HG03139 (cell line): Measurements from ENCODE around the gene DOLK.

Experiments
- ATAC-seq: cut with Tn5 transposase; IDR thresholded peaks from one replicate; pipeline ENCODE4 v1.9.1; 2021; ENCODE audit not compliant: unreplicated experiment

Gene DOLK

DNA sequence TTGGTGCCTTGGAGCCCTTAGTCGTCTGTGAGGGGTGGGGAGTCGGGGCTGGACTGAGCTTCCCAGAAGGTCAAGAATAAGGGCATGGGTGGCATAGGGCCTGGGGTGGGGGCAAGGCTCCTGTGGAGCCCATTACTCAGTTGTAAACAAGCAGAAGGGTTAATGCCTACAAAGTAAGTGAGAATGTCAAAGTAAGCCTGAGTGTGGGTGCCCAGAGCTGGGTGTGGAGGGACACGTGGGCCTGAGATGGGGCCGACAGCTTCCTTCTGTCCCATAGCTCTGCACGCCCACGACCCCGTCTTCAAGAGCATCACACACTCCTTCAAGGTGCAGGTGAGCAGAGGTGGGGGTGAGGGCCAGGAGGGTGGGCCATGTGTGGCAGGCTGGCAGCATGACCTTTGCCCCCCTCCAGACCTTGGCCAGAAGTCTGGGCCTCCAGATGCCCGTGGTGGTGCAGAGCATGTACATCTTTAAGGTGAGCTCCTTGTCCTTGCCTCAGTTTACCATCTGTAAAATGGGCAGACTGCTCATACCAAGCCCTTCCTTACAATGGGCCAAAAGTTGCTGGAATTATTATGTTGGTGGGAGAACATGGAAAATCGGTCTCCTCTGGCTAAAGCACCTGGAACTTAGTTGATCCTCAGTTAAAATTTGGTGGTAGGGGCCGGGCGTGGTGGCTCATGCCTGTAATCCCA is 11.1 kb downstream of the DOLK start:
- ATAC-seq, result no peak

DNA sequence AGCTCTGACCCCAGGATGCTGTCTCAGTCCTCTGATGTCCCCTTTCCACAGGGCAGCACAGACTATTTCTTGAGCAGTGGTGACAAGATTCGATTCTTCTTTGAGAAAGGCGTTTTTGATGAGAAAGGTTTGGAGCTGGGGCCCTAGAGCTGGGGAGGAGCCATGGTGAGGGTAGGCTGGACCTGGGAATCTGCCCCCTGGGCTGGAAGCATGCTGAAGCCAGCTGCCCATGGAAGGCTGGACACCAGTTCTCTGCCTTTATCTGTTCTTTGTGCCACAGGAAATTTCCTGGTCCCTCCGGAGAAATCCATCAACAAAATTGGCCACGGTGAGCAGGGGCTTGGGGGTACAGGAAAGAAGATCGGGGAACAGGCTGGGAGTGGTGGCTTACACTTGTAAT is 13.7 kb downstream of the DOLK start:
- no peak for ATAC-seq

DNA sequence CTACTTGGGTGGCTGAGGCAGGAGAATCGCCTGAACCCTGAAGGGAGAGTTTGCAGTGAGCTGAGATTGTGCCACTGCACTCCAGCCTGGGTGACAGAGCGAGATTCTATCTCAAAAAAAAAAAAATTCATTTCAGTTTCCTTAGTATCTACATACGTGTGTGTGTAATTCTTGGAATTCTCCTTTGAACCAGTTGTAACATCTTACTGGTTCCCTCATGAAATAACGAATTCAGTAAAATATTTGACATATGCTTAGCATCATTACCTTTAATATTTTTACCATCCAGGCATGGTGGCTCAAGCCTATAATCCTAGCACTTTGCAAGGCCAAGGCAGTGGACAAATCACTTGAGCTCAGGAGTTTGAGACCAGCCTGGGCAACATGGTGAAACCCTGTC is 17.8 kb downstream of the DOLK start:
- ATAC-seq, result no peak

DNA sequence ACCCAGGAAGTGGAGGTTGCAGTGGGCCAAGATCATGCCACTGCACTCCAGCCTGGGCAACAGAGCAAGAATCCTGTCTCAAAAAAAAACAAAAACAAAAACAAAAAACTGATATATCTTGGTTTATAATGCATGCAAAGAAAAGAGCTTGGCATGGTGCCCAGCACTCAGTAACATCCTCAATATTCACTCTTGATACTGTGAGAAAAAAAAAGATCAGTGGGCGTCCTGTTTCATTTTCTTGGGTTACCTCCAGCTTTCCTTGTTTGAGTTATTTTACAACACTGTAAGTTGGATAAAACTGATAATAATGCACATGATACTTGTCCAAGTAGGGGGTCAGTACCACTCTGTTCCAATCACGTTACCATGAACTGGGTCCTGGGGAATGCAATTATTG is 18.8 kb downstream of the DOLK start:
- ATAC-seq, result no peak

DNA sequence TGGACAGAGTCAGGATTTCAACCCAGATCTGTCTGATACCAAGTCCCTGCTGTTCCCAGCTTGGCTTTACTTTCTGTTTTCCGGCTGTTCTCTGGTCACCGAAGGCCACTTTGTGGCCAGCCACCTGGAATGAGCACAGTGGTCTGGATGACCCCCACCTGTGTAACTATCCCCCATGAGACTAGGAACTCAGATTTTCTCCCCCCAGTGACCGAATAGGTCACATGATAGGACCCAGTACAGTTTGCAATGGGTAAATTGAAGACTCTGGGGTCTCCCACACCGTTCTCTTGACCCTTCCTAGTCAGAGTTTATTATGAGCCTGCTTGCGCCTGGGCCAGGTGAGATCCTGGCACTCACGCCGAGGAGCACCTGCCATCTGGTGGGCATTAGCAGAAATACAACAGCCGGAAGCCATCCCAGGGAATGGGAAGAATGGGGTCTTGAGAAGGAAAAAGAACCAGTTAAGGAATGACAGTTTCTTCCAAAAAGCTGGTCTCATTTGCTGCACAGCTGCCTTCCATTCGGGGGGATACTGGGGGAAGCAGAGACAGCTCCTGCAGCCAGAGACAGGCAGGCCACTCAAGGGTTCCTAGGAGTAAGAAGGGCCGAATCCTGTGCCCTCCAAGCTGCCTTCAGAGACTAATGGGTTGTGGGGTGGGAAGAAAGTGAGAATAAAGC is 19.5 kb downstream of the DOLK start:
- ATAC-seq, result no peak

DNA sequence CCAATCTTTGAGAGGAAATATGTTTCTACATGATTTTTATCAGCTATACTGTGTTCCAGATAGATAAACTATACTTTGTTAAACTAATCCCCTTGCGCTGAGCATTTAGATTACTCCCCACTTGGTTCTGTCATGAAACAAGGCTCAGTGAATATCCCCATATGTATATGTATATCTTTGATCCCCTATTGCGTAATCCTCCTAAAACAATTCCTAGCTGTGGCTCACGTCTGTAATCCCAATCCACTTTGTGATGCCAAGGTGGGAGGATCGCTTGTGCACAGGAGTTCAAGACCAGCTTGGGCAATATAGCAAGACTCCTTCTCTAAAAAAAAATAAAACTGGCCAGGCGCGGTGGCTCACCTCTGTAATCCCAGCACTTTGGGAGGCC is 23.9 kb downstream of the DOLK start:
- ATAC-seq, result no peak

DNA sequence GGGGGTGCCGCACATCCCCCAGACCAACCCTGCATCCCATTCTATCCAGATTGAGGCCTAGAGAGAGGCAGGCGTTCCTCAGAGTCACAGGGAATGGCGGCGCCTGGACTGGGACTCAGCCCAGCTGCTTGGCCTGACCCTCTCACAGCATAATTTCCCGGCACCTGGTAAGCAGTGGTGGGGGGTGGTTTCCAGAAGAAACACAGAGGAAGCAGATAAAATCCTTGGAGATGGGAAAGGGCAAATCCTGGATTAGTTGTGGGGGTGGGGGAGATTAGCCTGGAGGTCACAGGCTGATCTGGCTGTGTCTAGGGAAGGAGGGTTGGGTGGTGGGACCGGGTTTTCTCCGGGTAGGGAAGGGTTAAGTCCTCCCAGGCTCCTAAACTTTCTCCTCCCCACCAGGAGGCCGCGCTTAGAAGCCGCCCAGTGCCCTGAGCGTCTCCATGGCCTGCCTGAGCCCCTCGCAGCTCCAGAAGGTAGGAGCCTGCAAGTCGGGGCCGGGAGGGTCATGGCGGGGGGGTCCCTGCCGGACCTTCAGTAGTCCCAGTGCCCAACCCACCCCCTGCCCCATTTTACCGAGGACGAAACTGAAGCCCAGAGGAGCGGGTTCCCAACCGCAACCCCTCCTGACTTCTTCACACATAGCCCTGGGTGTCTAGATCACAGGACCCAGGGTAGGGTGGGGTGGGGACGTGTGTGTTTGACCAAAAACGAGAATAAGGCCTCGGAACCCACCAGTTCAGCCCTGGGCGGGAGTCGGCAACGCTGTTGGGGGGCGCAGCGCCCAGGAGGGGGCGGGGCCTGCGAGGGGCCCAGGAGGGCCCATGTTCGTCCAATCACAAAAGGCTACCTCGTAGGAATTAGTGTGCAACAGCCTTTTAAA is 25.3 kb downstream of the DOLK start:
- no peak for ATAC-seq

DNA sequence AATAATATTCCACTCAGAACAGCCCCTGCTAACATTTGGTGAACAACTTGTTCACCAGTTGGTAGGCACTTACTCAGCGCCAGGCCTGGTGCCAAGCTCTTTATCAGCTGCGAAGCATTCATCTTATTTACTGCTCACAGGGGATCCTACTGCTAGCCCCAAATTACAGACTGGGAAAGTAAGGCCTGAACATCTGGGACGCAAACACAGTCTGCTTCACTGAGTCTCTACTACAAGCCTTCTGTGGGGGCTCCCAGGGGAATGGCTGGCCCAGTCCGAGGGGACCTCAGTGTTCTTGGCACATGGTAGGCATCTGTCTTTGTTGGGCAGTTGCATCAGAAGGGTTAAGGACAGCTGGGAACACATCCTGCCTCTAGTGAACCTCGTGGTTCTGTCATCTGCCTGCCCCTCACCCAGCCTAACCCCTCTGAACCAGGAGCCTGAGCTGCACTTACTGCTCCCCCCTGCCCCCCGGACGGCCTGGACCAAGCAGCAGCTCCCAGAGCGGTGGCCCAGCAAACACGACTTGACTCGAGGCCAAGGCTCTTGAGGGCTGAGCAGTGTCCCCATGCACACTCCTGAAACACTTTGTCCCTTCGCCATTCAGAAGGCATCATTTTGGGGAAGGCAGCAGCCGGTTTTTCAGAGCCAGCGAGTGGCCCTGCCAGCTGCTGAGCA is 26.9 kb downstream of the DOLK start, which contains the start of gene PHYHD1:
PHYHD1 (plus strand) TSS at position 602 of the 678 bp plus-strand sequence. CDS start 1,342 bp downstream, outside the sequence.
- no peak for ATAC-seq

DNA sequence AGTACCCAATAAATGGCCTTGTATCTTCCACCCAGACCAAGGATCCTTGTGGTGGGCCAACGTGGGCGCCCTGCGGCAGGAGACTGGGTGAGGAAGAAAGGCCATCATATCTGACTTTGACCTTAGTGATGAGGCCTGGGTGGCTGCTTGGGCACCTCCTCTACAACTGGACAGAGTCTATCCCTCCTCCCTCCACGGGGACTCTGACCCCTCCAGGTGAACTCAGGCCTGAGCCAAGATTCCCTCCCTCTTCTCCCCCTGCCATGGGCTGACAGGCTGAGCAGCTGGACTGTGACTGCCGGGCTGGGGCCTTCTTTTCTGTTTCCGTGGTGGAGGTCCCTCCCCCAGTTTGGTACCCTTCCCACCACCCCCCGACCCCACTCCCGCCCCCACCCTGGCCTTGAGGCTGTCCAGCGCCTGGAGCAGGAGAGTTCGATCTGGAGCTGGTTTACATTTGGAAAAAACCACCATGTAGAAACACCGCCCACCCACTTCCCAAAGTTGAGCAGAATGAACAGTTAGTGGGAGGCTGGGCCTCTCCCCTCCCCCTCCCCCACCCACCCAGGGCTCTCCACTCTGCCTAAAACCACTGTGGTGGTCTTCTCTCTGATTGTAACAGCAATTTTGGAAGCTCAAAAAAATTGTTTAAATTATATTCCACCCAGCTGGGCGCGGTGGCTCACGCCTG is 27.9 kb downstream of the DOLK start:
- ATAC-seq, result no peak

DNA sequence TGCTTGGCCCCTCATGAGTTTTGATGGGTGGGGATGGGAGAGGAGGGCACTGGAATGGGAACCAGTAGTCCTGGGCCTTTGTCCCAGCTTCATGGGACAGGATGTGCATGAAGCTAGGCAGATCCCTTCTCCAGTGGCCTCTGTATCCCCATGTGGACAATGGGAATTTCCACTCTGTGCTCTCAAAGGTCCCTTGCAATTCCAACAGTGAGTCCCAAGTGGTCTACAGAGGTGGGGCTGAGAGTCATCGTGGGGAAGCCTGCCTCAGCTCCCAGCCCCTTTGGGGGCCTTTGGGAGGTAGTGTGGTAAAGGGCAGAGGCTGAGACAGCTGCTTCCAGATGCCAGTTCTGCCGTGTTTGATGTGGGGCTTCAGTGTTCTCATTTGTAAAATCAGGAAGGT is 28.5 kb downstream of the DOLK start:
- ATAC-seq, result no peak

DNA sequence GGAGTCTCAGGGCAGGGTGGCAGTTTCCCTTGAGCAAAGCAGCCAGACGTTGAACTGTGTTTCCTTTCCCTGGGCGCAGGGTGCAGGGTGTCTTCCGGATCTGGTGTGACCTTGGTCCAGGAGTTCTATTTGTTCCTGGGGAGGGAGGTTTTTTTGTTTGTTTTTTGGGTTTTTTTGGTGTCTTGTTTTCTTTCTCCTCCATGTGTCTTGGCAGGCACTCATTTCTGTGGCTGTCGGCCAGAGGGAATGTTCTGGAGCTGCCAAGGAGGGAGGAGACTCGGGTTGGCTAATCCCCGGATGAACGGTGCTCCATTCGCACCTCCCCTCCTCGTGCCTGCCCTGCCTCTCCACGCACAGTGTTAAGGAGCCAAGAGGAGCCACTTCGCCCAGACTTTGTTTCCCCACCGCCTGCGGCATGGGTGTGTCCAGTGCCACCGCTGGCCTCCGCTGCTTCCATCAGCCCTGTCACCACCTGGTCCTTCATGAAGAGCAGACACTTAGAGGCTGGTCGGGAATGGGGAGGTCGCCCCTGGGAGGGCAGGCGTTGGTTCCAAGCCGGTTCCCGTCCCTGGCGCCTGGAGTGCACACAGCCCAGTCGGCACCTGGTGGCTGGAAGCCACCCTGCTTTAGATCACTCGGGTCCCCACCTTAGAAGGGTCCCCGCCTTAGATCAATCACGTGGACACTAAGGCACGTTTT is 30.1 kb downstream of the DOLK start:
- no peak for ATAC-seq

DNA sequence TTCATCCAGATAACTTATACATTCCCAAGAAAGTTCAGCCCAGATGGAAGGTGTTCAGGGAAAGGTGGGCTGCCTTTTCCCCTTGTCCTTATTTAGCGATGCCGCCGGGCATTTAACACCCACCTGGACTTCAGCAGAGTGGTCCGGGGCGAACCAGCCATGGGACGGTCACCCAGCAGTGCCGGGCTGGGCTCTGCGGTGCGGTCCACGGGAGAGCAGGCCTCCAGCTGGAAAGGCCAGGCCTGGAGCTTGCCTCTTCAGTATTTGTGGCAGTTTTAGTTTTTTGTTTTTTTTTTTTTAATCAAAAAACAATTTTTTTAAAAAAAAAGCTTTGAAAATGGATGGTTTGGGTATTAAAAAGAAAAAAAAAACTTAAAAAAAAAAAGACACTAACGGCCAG is 30.7 kb downstream of the DOLK start:
- ATAC-seq, result no peak

DNA sequence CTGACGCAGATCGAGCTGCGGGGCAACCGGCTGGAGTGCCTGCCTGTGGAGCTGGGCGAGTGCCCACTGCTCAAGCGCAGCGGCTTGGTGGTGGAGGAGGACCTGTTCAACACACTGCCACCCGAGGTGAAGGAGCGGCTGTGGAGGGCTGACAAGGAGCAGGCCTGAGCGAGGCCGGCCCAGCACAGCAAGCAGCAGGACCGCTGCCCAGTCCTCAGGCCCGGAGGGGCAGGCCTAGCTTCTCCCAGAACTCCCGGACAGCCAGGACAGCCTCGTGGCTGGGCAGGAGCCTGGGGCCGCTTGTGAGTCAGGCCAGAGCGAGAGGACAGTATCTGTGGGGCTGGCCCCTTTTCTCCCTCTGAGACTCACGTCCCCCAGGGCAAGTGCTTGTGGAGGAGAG is 31.2 kb downstream of the DOLK start:
- no peak for ATAC-seq

DNA sequence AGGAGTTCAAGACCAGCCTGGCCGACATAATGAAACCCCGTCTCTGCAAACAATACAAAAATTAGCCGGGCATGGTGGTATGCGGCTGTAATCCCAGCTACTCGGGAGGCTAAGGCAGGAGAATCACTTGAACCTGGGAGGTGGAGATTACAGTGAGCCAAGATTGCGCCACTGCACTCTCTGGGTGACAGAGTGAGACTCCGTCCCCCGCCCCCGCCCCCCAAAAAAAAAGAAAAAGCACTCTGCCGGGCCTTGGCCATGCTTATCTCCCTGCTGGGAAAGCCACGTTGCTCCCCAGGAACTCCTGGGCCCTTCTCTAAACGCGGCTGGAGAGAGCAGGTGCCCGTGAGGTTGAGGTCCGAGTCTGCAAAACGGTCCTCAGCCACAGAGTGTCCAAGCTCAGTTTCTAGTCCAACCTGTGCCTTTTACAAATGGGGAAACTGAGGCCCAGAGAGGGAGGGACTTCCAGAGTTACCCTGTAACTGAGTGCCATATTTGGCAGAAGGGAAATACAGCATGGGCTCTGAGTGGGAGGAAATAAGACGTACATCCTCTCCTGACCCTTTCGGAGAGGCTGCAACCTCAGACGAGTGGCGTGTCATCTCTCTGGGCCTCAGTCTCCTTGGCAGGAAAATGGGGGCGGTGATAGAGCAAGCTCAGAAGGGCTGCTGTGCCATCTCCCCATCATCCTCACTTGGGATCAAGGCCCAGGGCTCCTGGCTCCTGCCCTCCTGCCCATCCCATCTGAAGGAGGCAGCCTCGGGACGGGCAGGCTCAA is 33.2 kb downstream of the DOLK start:
- ATAC-seq, result no peak

DNA sequence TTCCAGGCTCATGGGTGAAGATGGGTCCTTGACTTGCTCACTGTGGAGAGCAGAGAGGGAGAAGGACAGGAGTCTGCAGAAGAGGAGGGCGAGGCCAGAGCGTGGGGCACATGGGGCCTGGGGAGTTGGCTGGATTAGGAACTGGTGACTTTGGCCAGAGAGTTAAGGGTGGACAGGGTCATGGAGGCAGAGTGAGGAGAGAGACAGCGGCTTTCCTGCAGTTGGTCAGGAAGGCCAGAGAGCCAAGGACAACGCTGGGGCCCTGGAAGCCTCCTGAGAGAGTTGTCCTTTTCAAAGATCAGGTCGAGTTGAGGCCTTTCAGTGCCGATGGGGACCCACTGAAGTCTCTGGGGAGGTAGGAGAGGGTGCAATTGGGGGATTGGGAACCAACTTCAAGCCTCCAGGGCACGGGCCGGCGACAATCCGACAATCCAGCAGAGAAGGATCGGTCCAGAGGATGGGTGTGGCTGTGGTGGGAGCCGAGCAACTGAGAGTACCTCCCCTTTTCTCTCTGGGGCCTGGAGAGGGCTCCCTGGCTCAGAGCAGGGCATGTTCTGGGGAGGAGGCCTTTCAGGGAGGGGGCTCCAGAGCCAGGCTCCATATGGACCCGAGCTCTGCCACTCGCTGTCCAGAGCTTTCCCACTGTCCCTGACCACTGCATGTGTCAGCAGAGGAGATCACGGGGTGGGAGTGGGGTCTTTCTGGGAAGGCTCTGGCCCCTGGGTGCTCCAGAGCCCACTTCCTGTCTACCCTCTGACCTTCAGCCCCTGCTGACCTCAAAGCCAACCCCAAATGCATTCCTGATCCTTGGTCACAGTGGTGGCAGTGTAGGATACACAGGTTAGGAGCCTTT is 34.1 kb downstream of the DOLK start:
- no peak for ATAC-seq

DNA sequence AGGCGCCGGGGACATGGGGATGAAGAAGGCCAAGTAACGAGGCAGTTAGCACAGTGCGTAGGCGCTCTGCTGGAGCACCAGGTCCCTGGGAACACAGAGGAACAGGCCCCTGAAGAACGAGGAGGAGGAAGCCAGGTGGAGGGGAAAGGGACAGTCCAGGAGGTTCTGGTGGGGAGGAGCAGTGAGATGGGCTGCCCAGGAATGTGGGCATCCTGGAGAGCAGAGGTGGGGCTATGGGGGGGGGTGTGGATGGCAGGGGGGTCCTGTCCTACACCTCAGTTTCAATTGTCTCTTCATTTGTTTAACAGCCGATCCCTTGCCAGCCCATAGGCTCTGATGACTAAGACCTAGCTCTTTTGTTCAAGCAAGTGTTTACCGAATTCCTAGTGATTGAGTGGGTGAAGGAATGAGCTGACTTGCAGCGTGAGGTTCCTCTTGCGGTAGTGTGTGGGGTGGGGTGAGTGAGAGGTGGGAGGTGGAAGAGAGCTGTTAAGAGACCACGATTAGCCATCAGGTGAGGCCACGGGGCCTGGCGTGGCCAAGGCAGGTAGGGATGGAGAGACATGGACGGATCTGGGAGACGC is 35.0 kb downstream of the DOLK start:
- ATAC-seq, result no peak

DNA sequence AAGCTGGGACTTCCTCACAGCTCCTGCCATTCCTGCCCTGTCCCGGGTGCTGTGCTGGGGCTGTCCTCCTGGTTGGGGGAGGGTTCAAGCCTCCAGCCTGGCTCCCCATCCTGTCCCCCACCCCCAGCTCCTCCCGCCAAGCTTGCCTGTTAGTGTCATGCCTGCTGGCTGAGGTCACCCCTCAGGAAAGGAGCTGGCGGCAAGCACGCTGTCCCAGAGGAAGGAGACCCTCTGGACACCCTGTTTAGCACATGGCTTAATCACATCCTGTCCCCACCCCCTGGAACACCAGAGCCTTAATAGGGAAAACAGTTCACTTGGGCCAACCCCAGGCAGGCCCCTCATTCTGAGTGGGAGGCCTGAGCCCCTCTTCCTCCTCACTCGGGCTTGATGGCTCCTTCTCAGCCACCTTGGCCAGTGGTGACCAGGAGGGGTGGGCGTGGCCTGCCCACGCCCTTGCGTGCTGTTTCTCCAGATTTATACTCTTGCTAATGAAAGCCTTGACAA is 35.8 kb downstream of the DOLK start:
- no peak for ATAC-seq

DNA sequence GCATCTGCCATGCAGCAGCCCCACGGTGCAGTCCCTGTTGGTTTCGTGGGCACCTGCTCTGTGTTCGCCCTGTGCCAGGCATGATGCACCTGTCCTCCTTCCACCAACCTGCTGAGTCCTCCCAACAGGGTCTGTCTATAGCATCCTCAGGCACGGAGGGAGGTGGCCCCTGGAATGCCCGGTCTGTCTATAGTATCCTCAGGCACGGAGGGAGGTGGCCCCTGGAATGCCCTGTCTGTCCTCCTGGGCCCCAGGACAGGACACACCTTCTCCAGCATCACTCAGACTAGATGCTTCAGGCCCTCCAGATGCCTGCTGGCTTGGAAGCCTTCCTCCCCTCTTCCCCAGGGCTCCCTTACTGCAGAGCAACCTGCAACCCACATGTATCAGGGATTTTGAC is 36.5 kb downstream of the DOLK start:
- no peak for ATAC-seq
